HCT116 (cell line): ENCODE measurements around the gene MDM4.

ENCODE experiments used
- EZH2 ChIP-seq: fragments of 200-600 bp; sonication (generic); IDR thresholded peaks from 2 replicates; pipeline ENCODE4 v1.6.1; 2017; ENCODE audit warnings: antibody characterized with exemption, mixed run types
- POLR2A ChIP-seq: IDR thresholded peaks from 2 replicates; pipeline ENCODE4 v1.7.0; 2011; ENCODE audit warnings: borderline replicate concordance; ENCODE audit not compliant: insufficient read depth, insufficient read length; ENCODE audit errors: extremely low read depth
- TF ChIP-seq, protein P1 (sequence below), 3 experiments: fragments of 200-600 bp in 1 of 3; sonication (generic) in 1 of 3; IDR thresholded peaks in 2 of 3; conservative IDR thresholded peaks in 1 of 3; 2 replicates each; pipeline ENCODE4 v1.5.1; 2012 to 2017; ENCODE audit warnings: low read depth in 2 of 3, low read length in 2 of 3, antibody characterized with exemption in 1 of 3, borderline replicate concordance in 1 of 3, control low read depth in 1 of 3, mild to moderate bottlenecking in 1 of 3, mixed read lengths in 1 of 3, mixed run types in 1 of 3, moderate library complexity in 1 of 3; ENCODE audit not compliant: insufficient read depth in 1 of 3
- TF ChIP-seq, protein P2 (sequence below): IDR thresholded peaks from 2 replicates; pipeline ENCODE4 v1.6.1; 2012
- TF ChIP-seq, protein P3 (sequence below): IDR thresholded peaks from 2 replicates; pipeline ENCODE4 v1.6.1; 2012
- TF ChIP-seq, protein P4 (sequence below): IDR thresholded peaks from 2 replicates; pipeline ENCODE4 v1.6.1; 2012; ENCODE audit warnings: low read depth
- TF ChIP-seq, protein P5 (sequence below): IDR thresholded peaks from 2 replicates; pipeline ENCODE4 v1.6.1; 2011; ENCODE audit warnings: mild to moderate bottlenecking, low read length, moderate library complexity; ENCODE audit not compliant: insufficient replicate concordance; ENCODE audit errors: extremely low read depth

DNA sequence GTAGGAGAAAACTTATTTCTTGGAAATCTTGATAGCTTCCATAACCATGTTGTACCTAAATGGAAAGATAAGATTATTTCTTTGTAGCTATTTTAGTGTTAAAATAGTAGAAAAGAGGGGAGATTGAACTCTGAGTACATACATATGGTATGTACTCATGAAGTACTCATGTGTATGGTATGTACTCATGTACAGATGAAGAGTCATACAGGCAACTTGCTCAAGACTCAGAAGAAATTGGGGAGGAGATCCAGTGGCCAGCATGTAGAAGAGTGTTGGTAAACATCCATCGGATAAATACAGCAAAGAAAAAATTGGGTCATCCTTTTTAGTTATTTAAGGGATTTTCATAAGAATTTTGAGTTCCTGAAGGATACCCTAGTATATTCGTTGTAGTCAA is 29.0 kb downstream of the MDM4 start:
- TF ChIP-seq, protein P1, sequence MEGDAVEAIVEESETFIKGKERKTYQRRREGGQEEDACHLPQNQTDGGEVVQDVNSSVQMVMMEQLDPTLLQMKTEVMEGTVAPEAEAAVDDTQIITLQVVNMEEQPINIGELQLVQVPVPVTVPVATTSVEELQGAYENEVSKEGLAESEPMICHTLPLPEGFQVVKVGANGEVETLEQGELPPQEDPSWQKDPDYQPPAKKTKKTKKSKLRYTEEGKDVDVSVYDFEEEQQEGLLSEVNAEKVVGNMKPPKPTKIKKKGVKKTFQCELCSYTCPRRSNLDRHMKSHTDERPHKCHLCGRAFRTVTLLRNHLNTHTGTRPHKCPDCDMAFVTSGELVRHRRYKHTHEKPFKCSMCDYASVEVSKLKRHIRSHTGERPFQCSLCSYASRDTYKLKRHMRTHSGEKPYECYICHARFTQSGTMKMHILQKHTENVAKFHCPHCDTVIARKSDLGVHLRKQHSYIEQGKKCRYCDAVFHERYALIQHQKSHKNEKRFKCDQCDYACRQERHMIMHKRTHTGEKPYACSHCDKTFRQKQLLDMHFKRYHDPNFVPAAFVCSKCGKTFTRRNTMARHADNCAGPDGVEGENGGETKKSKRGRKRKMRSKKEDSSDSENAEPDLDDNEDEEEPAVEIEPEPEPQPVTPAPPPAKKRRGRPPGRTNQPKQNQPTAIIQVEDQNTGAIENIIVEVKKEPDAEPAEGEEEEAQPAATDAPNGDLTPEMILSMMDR (IDR thresholded peaks at IDR 0.05 in 2 of 3, conservative IDR thresholded peaks at IDR 0.05 in 1 of 3; ENCODE audit: borderline replicate concordance in 1 of 3, insufficient read depth in 1 of 3, low read depth in 2 of 3, low read length in 2 of 3): no peak
- TF ChIP-seq, protein P2, sequence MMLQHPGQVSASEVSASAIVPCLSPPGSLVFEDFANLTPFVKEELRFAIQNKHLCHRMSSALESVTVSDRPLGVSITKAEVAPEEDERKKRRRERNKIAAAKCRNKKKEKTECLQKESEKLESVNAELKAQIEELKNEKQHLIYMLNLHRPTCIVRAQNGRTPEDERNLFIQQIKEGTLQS: no peak
- TF ChIP-seq, protein P3, sequence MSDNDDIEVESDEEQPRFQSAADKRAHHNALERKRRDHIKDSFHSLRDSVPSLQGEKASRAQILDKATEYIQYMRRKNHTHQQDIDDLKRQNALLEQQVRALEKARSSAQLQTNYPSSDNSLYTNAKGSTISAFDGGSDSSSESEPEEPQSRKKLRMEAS: no peak
- no peak for TF ChIP-seq POLR2A
- TF ChIP-seq EZH2: no peak
- TF ChIP-seq, protein P4, sequence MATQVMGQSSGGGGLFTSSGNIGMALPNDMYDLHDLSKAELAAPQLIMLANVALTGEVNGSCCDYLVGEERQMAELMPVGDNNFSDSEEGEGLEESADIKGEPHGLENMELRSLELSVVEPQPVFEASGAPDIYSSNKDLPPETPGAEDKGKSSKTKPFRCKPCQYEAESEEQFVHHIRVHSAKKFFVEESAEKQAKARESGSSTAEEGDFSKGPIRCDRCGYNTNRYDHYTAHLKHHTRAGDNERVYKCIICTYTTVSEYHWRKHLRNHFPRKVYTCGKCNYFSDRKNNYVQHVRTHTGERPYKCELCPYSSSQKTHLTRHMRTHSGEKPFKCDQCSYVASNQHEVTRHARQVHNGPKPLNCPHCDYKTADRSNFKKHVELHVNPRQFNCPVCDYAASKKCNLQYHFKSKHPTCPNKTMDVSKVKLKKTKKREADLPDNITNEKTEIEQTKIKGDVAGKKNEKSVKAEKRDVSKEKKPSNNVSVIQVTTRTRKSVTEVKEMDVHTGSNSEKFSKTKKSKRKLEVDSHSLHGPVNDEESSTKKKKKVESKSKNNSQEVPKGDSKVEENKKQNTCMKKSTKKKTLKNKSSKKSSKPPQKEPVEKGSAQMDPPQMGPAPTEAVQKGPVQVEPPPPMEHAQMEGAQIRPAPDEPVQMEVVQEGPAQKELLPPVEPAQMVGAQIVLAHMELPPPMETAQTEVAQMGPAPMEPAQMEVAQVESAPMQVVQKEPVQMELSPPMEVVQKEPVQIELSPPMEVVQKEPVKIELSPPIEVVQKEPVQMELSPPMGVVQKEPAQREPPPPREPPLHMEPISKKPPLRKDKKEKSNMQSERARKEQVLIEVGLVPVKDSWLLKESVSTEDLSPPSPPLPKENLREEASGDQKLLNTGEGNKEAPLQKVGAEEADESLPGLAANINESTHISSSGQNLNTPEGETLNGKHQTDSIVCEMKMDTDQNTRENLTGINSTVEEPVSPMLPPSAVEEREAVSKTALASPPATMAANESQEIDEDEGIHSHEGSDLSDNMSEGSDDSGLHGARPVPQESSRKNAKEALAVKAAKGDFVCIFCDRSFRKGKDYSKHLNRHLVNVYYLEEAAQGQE: no peak
- TF ChIP-seq, protein P5, sequence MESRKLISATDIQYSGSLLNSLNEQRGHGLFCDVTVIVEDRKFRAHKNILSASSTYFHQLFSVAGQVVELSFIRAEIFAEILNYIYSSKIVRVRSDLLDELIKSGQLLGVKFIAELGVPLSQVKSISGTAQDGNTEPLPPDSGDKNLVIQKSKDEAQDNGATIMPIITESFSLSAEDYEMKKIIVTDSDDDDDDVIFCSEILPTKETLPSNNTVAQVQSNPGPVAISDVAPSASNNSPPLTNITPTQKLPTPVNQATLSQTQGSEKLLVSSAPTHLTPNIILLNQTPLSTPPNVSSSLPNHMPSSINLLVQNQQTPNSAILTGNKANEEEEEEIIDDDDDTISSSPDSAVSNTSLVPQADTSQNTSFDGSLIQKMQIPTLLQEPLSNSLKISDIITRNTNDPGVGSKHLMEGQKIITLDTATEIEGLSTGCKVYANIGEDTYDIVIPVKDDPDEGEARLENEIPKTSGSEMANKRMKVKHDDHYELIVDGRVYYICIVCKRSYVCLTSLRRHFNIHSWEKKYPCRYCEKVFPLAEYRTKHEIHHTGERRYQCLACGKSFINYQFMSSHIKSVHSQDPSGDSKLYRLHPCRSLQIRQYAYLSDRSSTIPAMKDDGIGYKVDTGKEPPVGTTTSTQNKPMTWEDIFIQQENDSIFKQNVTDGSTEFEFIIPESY: no peak
